NB4 (cell line): ENCODE measurements around the gene RGS3.

ENCODE experiments used
- DNase-seq: peaks from one replicate; pipeline ENCODE4 v3.0.0; 2010; ENCODE audit warnings: low read depth
- H3K4me3 ChIP-seq: one replicate; pipeline ENCODE4 v1.5.1; 2011; ENCODE audit warnings: mild to moderate bottlenecking, low read depth, low read length, moderate library complexity
- CTCF ChIP-seq: IDR thresholded peaks from one replicate; pipeline ENCODE4 v1.5.1; 2012; ENCODE audit warnings: low read depth, low read length
- MAX ChIP-seq: IDR thresholded peaks from 2 replicates; pipeline ENCODE4 v1.6.1; 2011; ENCODE audit warnings: low read depth, low read length
- MYC ChIP-seq: IDR thresholded peaks from 2 replicates; pipeline ENCODE4 v1.6.1; 2011; ENCODE audit warnings: low read depth, low read length
- POLR2A ChIP-seq: IDR thresholded peaks from 2 replicates; pipeline ENCODE4 v1.6.1; 2011; ENCODE audit warnings: mild to moderate bottlenecking; ENCODE audit not compliant: insufficient read length; ENCODE audit errors: extremely low read depth

RGS3 gene

GRCh38 chr9:113507256-113507655 lies 43.7 kb downstream of the RGS3 start:
- no peak for DNase-seq
- no peak overlapping the region for H3K4me3 ChIP-seq
- no peak for TF ChIP-seq MAX

GRCh38 chr9:113508111-113508749 lies 44.7 kb downstream of the RGS3 start:
- peak; percentile 22 for DNase-seq
- no peak for TF ChIP-seq MAX
- TF ChIP-seq CTCF, result no peak
- no peak for TF ChIP-seq MYC
- no peak for TF ChIP-seq POLR2A

GRCh38 chr9:113509463-113509862 lies 45.9 kb downstream of the RGS3 start:
- DNase-seq, result no peak
- H3K4me3 ChIP-seq, result no peak overlapping the region
- TF ChIP-seq MYC, result no peak
- TF ChIP-seq POLR2A, result no peak
- no peak for TF ChIP-seq CTCF
- no peak for TF ChIP-seq MAX

More at GRCh38 chr9:113508111-113508749, 44.7 kb downstream of the RGS3 start:
- no peak overlapping the region for H3K4me3 ChIP-seq

- DNase-seq, result no peak
- H3K4me3 ChIP-seq, result no peak overlapping the region
- TF ChIP-seq MAX, result no peak
- TF ChIP-seq POLR2A, result no peak
- TF ChIP-seq MYC, result no peak
- TF ChIP-seq CTCF, result no peak
Observed at GRCh38 chr9:113511047-113511521, 47.6 kb downstream of the RGS3 start.

- TF ChIP-seq MAX, result peak; percentile 21; the same call in 1 of the 2 replicates
- TF ChIP-seq CTCF, result no peak
- peak; percentile 84 for DNase-seq
- H3K4me3 ChIP-seq, result no peak overlapping the region
Observed at GRCh38 chr9:113511856-113512761, 48.6 kb downstream of the RGS3 start.

- DNase-seq, result no peak
- TF ChIP-seq MYC (no peak), CTCF (no peak)
- no peak overlapping the region for H3K4me3 ChIP-seq
Observed at GRCh38 chr9:113513111-113513510, 49.6 kb downstream of the RGS3 start.
